Measurements from ENCODE around the gene ARFGAP1.
"Not testable (repeated sequence)": the region's sequence is repeated elsewhere in the genome, so short reads cannot be mapped to it uniquely, and the experiment has no call there.

- TF ChIP-seq ZC3H10 (CRISPR knock-in tag; IDR thresholded peaks at IDR 0.05); PATZ1 (CRISPR knock-in tag; IDR thresholded peaks at IDR 0.05; ENCODE audit: borderline replicate concordance); ISL1 (CRISPR knock-in tag; IDR thresholded peaks at IDR 0.05); RARB (CRISPR knock-in tag; IDR thresholded peaks at IDR 0.05); CREB5 (CRISPR knock-in tag; IDR thresholded peaks at IDR 0.05; ENCODE audit: low read depth); PPARA (CRISPR knock-in tag; IDR thresholded peaks at IDR 0.05; ENCODE audit: borderline replicate concordance); BACH2 (CRISPR knock-in tag; IDR thresholded peaks at IDR 0.05; ENCODE audit: borderline replicate concordance); ZFP30 (CRISPR knock-in tag; IDR thresholded peaks at IDR 0.05); TSHZ2 (CRISPR knock-in tag; IDR thresholded peaks at IDR 0.05); ZNF565 (CRISPR knock-in tag; conservative IDR thresholded peaks at IDR 0.05; ENCODE audit: low read depth); ZFP3 (CRISPR knock-in tag; IDR thresholded peaks at IDR 0.05): not testable (repeated sequence)
Measured at GRCh38 chr20:63335060-63335459, 62.4 kb downstream of the ARFGAP1 start.
